ENCODE data around the gene MEGF10.
"Not testable (repeated sequence)": the region's sequence is repeated elsewhere in the genome, so short reads cannot be mapped to it uniquely, and the experiment has no call there.

MEGF10 gene

GRCh38 chr5:127290019-127290945 lies at the start of gene MEGF10:
TSS of gene MEGF10 (plus strand) at chr5:127290796. CDS start at chr5:127331309, 40,513 bp downstream.
- H3K27ac Mint-ChIP-seq: no peak within 1 kb of the TSS
- peaks cover 8% of the 10 kb centered on the region for H3K9me3 Mint-ChIP-seq
- no peak within 1 kb of the TSS for H3K4me3 Mint-ChIP-seq
- peaks cover 41% of the 10 kb centered on the region for H3K27me3 Mint-ChIP-seq
- H3K4me1 Mint-ChIP-seq (ENCODE audit: low read depth): peaks cover 10% of the 10 kb centered on the region
- intact Hi-C loops (cut with micrococcal nuclease): loop anchor here (2.0 to 5.0 kb wide), 2 partner anchors 153 to 202 kb away; no protein-coding TSS in a partner anchor
- H3K36me3 Mint-ChIP-seq (ENCODE audit: low read depth): no peaks in the 10 kb centered on the region

- Mint-ChIP-seq H3K27me3 (no peaks in the 10 kb centered on the region), H3K4me1 (ENCODE audit: low read depth) (no peaks in the 10 kb centered on the region), H3K4me3 (no peak overlapping the region), H3K27ac (no peak overlapping the region), H3K36me3 (ENCODE audit: low read depth) (no peaks in the 10 kb centered on the region), H3K9me3 (peaks cover 14% of the 10 kb centered on the region)
- intact Hi-C loops (cut with micrococcal nuclease): no loop called here
These were observed 47.6 kb upstream of the MEGF10 start for GRCh38 chr5:127243011-127243410.

GRCh38 chr5:127254729-127255284 lies 35.8 kb upstream of the MEGF10 start:
- Mint-ChIP-seq H3K27me3 (no peaks in the 10 kb centered on the region), H3K4me1 (ENCODE audit: low read depth) (no peaks in the 10 kb centered on the region), H3K9me3 (peaks cover 24% of the 10 kb centered on the region), H3K4me3 (no peak overlapping the region), H3K27ac (no peak overlapping the region), H3K36me3 (ENCODE audit: low read depth) (no peaks in the 10 kb centered on the region)
- intact Hi-C loops (cut with micrococcal nuclease): no loop called here

- intact Hi-C loops (cut with micrococcal nuclease): no loop called here
- H3K27ac Mint-ChIP-seq: no peak overlapping the region
These were observed 33.6 kb upstream of the MEGF10 start for GRCh38 chr5:127256886-127257597.

GRCh38 chr5:127260686-127261085 lies 29.9 kb upstream of the MEGF10 start:
- intact Hi-C loops (cut with micrococcal nuclease): no loop called here
- peaks cover 4% of the 10 kb centered on the region for H3K9me3 Mint-ChIP-seq
- no peaks in the 10 kb centered on the region for H3K36me3 Mint-ChIP-seq (ENCODE audit: low read depth)
- no peak overlapping the region for H3K27ac Mint-ChIP-seq
- no peaks in the 10 kb centered on the region for H3K27me3 Mint-ChIP-seq
- H3K4me3 Mint-ChIP-seq: no peak overlapping the region
- H3K4me1 Mint-ChIP-seq (ENCODE audit: low read depth): no peaks in the 10 kb centered on the region

More at GRCh38 chr5:127256886-127257597, 33.6 kb upstream of the MEGF10 start:
- Mint-ChIP-seq H3K36me3 (ENCODE audit: low read depth) (no peaks in the 10 kb centered on the region), H3K9me3 (peaks cover 24% of the 10 kb centered on the region), H3K27me3 (no peaks in the 10 kb centered on the region), H3K4me1 (ENCODE audit: low read depth) (no peaks in the 10 kb centered on the region), H3K4me3 (no peak overlapping the region)

- intact Hi-C loops (cut with micrococcal nuclease); H3K27me3 Mint-ChIP-seq; H3K4me1 Mint-ChIP-seq (ENCODE audit: low read depth); H3K9me3 Mint-ChIP-seq; H3K4me3 Mint-ChIP-seq; H3K27ac Mint-ChIP-seq; H3K36me3 Mint-ChIP-seq (ENCODE audit: low read depth): not testable (repeated sequence)
These were observed 25.1 kb upstream of the MEGF10 start for GRCh38 chr5:127265473-127265872.

GRCh38 chr5:127268342-127268741 lies 22.3 kb upstream of the MEGF10 start:
- H3K36me3 Mint-ChIP-seq (ENCODE audit: low read depth); H3K4me3 Mint-ChIP-seq; H3K9me3 Mint-ChIP-seq; intact Hi-C loops (cut with micrococcal nuclease); H3K27ac Mint-ChIP-seq; H3K27me3 Mint-ChIP-seq; H3K4me1 Mint-ChIP-seq (ENCODE audit: low read depth): not testable (repeated sequence)

- H3K27ac Mint-ChIP-seq; H3K4me3 Mint-ChIP-seq; H3K36me3 Mint-ChIP-seq (ENCODE audit: low read depth); intact Hi-C loops (cut with micrococcal nuclease); H3K4me1 Mint-ChIP-seq (ENCODE audit: low read depth); H3K9me3 Mint-ChIP-seq; H3K27me3 Mint-ChIP-seq: not testable (repeated sequence)
These were observed 19.9 kb upstream of the MEGF10 start for GRCh38 chr5:127270713-127271112.

GRCh38 chr5:127275641-127276193 lies 14.9 kb upstream of the MEGF10 start:
- Mint-ChIP-seq H3K27ac (no peak overlapping the region), H3K4me1 (ENCODE audit: low read depth) (no peaks in the 10 kb centered on the region), H3K4me3 (no peak overlapping the region), H3K36me3 (ENCODE audit: low read depth) (no peaks in the 10 kb centered on the region), H3K9me3 (no peaks in the 10 kb centered on the region), H3K27me3 (no peaks in the 10 kb centered on the region)
- intact Hi-C loops (cut with micrococcal nuclease): no loop called here

GRCh38 chr5:127280491-127281220 lies 9.9 kb upstream of the MEGF10 start:
- H3K9me3 Mint-ChIP-seq: no peaks in the 10 kb centered on the region
- no peak overlapping the region for H3K27ac Mint-ChIP-seq
- intact Hi-C loops (cut with micrococcal nuclease): no loop called here
- no peaks in the 10 kb centered on the region for H3K4me1 Mint-ChIP-seq (ENCODE audit: low read depth)
- H3K27me3 Mint-ChIP-seq: no peaks in the 10 kb centered on the region
- H3K36me3 Mint-ChIP-seq (ENCODE audit: low read depth): no peaks in the 10 kb centered on the region
- H3K4me3 Mint-ChIP-seq: no peak overlapping the region

GRCh38 chr5:127281609-127282008 lies 9.0 kb upstream of the MEGF10 start:
- intact Hi-C loops (cut with micrococcal nuclease): no loop called here
- Mint-ChIP-seq H3K4me1 (ENCODE audit: low read depth) (no peaks in the 10 kb centered on the region), H3K9me3 (no peaks in the 10 kb centered on the region), H3K27me3 (no peaks in the 10 kb centered on the region), H3K27ac (no peak overlapping the region), H3K4me3 (no peak overlapping the region), H3K36me3 (ENCODE audit: low read depth) (no peaks in the 10 kb centered on the region)

- Mint-ChIP-seq H3K27me3 (peaks cover 35% of the 10 kb centered on the region), H3K4me3 (no peak overlapping the region), H3K4me1 (ENCODE audit: low read depth) (peaks cover 10% of the 10 kb centered on the region), H3K36me3 (ENCODE audit: low read depth) (no peaks in the 10 kb centered on the region), H3K9me3 (peaks cover 8% of the 10 kb centered on the region), H3K27ac (no peak overlapping the region)
- intact Hi-C loops (cut with micrococcal nuclease): no loop called here
These were observed 1.9 kb upstream of the MEGF10 start for GRCh38 chr5:127288676-127289075.

GRCh38 chr5:127290946-127291693 lies 524 bp downstream of the MEGF10 start:
- H3K27me3 Mint-ChIP-seq: peaks cover 41% of the 10 kb centered on the region
- H3K27ac Mint-ChIP-seq: no peak overlapping the region
- H3K36me3 Mint-ChIP-seq (ENCODE audit: low read depth): no peaks in the 10 kb centered on the region
- H3K9me3 Mint-ChIP-seq: peaks cover 8% of the 10 kb centered on the region
- H3K4me3 Mint-ChIP-seq: no peak overlapping the region
- H3K4me1 Mint-ChIP-seq (ENCODE audit: low read depth): peaks cover 10% of the 10 kb centered on the region
- intact Hi-C loops (cut with micrococcal nuclease): loop anchor here (2.0 to 5.0 kb wide), 2 partner anchors 152 to 201 kb away; no protein-coding TSS in a partner anchor
